H1 (cell line): ENCODE data around the gene DDX19B. TPM values are rescaled to one million over a fixed set of nuclear protein-coding genes. Genes with fewer than 3 reads are reported as not detected.

Experiments
- CBX8 ChIP-seq: fragments of 300-800, 300-1000 bp; sonication (generic); IDR thresholded peaks from 2 replicates; pipeline ENCODE4 v1.7.1; 2016; ENCODE audit warnings: low read depth, low read length, borderline replicate concordance
- CHD1 ChIP-seq: IDR thresholded peaks from 2 replicates; pipeline ENCODE4 v1.6.1; 2012; ENCODE audit warnings: low read depth, low read length, improper control_type of control experiment
- CTCF ChIP-seq, 3 experiments: IDR thresholded peaks; 1 replicate in 2 of 3; 2 replicates in 1 of 3; pipeline versions ENCODE4 v1.5.1 to v1.6.1; 2011; ENCODE audit warnings: low read length in 3 of 3, mild to moderate bottlenecking in 3 of 3, inconsistent platforms in 2 of 3, low read depth in 1 of 3, moderate library complexity in 1 of 3; ENCODE audit not compliant: insufficient read depth in 1 of 3; ENCODE audit errors: control extremely low read depth in 1 of 3
- GABPA ChIP-seq: IDR thresholded peaks from 2 replicates; pipeline ENCODE4 v1.6.1; 2011; ENCODE audit warnings: mild to moderate bottlenecking, low read length, moderate library complexity, borderline replicate concordance; ENCODE audit not compliant: insufficient read depth
- KDM4A ChIP-seq: IDR thresholded peaks from one replicate; pipeline ENCODE4 v1.7.1; 2012; ENCODE audit warnings: low read depth, mild to moderate bottlenecking, moderate library complexity, low read length, inconsistent platforms; ENCODE audit not compliant: severe bottlenecking
- PHF8 ChIP-seq: fragments of 200-600 bp; sonication (generic); conservative IDR thresholded peaks from 2 replicates; pipeline ENCODE4 v1.7.1; 2012; ENCODE audit warnings: low read depth, mild to moderate bottlenecking, inconsistent platforms, low read length, moderate library complexity
- SIN3A ChIP-seq, 2 experiments: IDR thresholded peaks in 1 of 2; conservative IDR thresholded peaks in 1 of 2; 2 replicates each; pipeline ENCODE4 v1.6.1; 2011 to 2012; ENCODE audit warnings: low read length in 2 of 2, improper control_type of control experiment in 1 of 2, low read depth in 1 of 2, mild to moderate bottlenecking in 1 of 2
- SIX5 ChIP-seq: IDR thresholded peaks from 2 replicates; pipeline ENCODE4 v1.6.1; 2011; ENCODE audit warnings: mild to moderate bottlenecking, low read depth, low read length
- SP4 ChIP-seq: IDR thresholded peaks from 2 replicates; pipeline ENCODE4 v1.6.1; 2012; ENCODE audit warnings: low read length, inconsistent platforms
- SRF ChIP-seq: IDR thresholded peaks from 2 replicates; pipeline ENCODE4 v1.6.1; 2011; ENCODE audit warnings: mild to moderate bottlenecking, low read depth, low read length, moderate library complexity
- TAF1 ChIP-seq: IDR thresholded peaks from 2 replicates; pipeline ENCODE4 v1.6.1; 2011; ENCODE audit warnings: mild to moderate bottlenecking, low read depth, low read length
- TCF12 ChIP-seq: IDR thresholded peaks from 2 replicates; pipeline ENCODE4 v1.6.1; 2011; ENCODE audit warnings: low read depth, mild to moderate bottlenecking, low read length
- polyA plus RNA-seq, 7 experiments: library from polyadenylated mRNA; depleted of rRNA in 3 of 7; stranded (reverse) in 5 of 7; unstranded in 2 of 7; fragments of >200 nt in 5 of 7; fragments of 200-250 nt in 2 of 7; gene quantifications; 1 replicate in 5 of 7; 2 replicates in 1 of 7; 4 replicates in 1 of 7; pipeline versions ENCODE4 v1.2.1 to v1.2.3, GENCODE V29; 2011 to 2013; ENCODE audit warnings: missing spikeins in 2 of 7, mixed read lengths in 2 of 7
- total RNA-seq: library from RNA; stranded (reverse); fragmentation: NEBNext Ultra II Directional; extraction: Animal tissue kit (Norgen Biotek cat#: 25700); gene quantifications from 2 replicates; pipeline ENCODE4 v1.2.1, GENCODE V29; 2021

Gene DDX19B
- total and polyA plus RNA-seq, 2 of the 8 experiments (the other 6 are each of a cell fraction or from before 2014, with no cell fraction given): 40.5 to 42.7 TPM

- no peak for TF ChIP-seq SRF
- no peak; the same call in 1 of the 2 replicates for TF ChIP-seq TAF1
- TF ChIP-seq SIX5: no peak
- no peak for TF ChIP-seq TCF12
- TF ChIP-seq CTCF (IDR thresholded peaks at IDR 0.05; ENCODE audit: control extremely low read depth in 1 of 3, insufficient read depth in 1 of 3, low read depth in 1 of 3, low read length in 3 of 3): no peak
- TF ChIP-seq GABPA: 0 out of 2 replicates have a peak, but pooled peaks have one; percentile 9
- 0 out of 4 replicates have a peak, but pooled peaks have one; percentile 52 to 53 for TF ChIP-seq SIN3A (conservative IDR thresholded peaks at IDR 0.05 in 1 of 2, IDR thresholded peaks at IDR 0.05 in 1 of 2; ENCODE audit: low read depth in 1 of 2, low read length in 2 of 2)
- TF ChIP-seq CBX8: no peak
- peak; percentile 62; the same call in 1 of the 2 replicates for TF ChIP-seq SP4
- TF ChIP-seq PHF8: peak; percentile 51
- TF ChIP-seq CHD1: no peak
- peak; percentile 47 for TF ChIP-seq KDM4A
These were observed 82.8 kb downstream of the DDX19B start (continued) for GRCh38 chr16:70381604-70382342.
